Head of caudate nucleus (tissue), 42 donors: ENCODE data around the gene TMEM132D.

ENCODE experiments used
- DNase-seq, 42 donors: peaks; one replicate each; pipeline versions ENCODE4 v3.0.0 to v3.0.0-alpha.2; 2020 to 2021; ENCODE audit warnings: mixed read lengths in 7 of 42
- intact Hi-C: fragments of 100-400 bp; cut with DNase I; formaldehyde crosslinking; loops from one replicate; pipeline ENCODE4 v1.15.0; 2022

The TMEM132D gene

GRCh38 chr12:129532082-129532481, 371.7 kb downstream of the TMEM132D start:
- no peak for DNase-seq
- intact Hi-C loops = no loop called here

- intact Hi-C loops = no loop called here
- DNase-seq = no peak
Measured at GRCh38 chr12:129530984-129531383, 372.8 kb downstream of the TMEM132D start.

- intact Hi-C loops = no loop called here
- no peak for DNase-seq
Measured at GRCh38 chr12:129530517-129530916, 373.3 kb downstream of the TMEM132D start.

DNA sequence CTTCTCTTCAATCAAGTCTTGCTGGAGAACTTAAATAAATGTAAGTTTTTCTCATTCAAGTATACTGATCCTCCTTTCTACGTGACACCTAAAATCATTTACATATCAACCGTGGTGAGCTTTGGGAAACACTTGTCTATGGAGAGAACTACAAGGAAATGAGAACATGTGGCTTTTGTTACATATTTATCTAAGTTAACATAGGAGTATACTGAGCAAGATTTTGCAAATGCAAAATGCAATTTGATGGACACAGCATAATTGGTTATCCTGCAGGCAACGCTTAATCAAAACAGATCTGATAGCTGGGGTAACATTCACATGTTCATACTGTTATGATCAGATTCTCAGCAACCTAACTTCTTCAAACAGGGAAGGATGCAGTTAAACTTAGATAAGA, 376.3 kb downstream of the TMEM132D start:
- DNase-seq = no peak

DNA sequence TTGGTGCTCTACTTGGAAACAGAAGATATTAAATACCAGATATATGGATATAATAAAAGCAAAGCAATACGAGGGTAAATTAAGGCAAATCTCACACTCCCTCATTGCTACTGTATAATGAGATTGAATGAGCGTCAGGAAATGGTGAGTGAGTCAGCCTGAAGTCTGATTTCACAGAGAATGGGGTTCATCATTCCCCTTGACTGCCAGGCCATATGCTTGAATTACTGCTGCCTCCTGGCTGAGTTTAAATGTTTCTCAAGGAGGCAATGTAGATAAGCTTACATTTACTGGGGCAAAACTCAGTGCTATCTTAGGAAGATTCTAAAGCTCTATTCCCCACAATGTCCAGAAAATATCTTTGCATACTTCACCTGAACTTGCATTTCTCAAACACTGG, 380.2 kb downstream of the TMEM132D start:
- intact Hi-C loops = no loop called here
- no peak for DNase-seq

More for the DNA sequence above, 376.3 kb downstream of the TMEM132D start:
- intact Hi-C loops = no loop called here

DNA sequence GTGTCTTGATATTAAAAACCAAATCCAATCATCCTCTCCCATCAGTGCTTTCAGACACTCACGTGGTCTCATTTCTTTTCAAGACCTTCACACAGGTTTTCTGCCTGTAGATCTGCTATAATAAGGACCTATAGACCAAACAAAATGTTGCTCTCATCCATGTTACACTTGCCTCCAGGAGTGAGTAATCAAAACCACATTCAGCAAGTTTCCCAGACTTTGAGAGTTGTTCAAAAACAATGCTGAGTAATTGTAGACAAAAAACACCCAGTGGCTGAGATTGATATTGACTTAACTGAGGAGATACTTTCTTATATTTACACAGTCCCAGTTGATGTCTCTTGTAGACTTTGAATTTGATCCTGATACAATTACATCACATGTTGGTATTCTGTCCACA, 383.1 kb downstream of the TMEM132D start:
- no peak for DNase-seq
- intact Hi-C loops = no loop called here

- intact Hi-C loops = no loop called here
Measured at GRCh38 chr12:129503802-129504201, 400.0 kb downstream of the TMEM132D start.

DNA sequence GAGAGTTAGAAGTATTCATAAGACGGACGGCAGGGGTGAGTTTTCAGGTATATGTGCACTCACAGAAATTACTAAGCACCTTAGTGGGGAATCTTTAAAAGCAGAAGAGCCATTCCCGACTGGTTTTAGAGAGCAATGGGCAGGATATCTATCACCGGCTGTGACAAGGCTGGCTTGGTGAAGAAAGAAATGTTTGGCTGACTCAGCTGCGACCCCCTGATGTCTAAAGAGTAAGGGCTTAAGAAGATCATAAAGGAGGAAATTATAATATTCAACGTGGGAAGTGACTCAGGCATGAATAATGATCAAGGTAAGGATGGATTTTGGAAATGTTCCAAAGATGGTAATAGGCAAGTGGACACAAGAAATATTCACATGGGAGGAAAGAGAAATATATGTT, 407.6 kb downstream of the TMEM132D start:
- no peak for DNase-seq
- intact Hi-C loops = no loop called here

More at GRCh38 chr12:129503802-129504201, 400.0 kb downstream of the TMEM132D start:
- DNase-seq = no peak

- intact Hi-C loops = no loop called here
- DNase-seq = no peak
Measured at GRCh38 chr12:129494766-129495165, 409.1 kb downstream of the TMEM132D start.

DNA sequence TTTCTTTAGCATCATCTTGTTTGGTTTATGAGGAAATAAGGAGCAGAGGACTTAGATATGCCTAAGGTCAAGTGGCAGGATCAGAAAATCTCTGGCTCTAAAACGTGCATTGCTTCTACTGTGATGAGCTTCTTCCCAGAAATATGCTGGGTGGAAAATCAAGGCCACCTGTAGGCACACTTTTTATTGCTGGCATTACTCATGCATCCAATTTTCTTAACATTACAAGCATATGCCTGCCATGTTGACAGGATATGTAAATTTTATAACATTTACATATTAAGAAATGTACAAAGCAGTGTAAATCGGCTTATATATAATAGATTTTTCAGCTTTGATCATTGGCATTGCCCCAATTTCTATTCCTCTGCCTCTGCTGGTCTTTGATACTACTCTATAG, 409.6 kb downstream of the TMEM132D start:
- intact Hi-C loops = no loop called here
- no peak for DNase-seq

- intact Hi-C loops = no loop called here
- DNase-seq = no peak
Measured at GRCh38 chr12:129489100-129489676, 414.6 kb downstream of the TMEM132D start.

DNA sequence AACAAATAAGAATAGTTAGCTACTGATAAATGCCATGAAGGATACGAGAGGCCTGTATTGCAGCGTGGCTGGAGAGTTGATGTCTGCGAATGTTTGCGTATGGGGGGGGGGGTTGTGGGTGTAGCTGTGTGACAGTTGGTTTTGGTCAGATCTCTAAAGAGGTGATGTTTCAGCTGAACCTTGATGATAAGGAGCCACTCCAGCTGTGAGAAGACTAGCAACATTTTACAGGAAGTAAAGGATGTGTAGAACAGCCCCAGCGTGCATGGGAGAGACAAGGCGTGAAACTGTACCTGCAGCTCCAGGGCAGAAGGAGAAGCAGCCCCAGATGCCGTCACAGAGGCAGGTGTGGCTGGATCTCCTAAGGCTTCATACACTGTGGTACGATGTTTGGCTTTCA, 416.9 kb downstream of the TMEM132D start:
- no peak for DNase-seq
- intact Hi-C loops = no loop called here

DNA sequence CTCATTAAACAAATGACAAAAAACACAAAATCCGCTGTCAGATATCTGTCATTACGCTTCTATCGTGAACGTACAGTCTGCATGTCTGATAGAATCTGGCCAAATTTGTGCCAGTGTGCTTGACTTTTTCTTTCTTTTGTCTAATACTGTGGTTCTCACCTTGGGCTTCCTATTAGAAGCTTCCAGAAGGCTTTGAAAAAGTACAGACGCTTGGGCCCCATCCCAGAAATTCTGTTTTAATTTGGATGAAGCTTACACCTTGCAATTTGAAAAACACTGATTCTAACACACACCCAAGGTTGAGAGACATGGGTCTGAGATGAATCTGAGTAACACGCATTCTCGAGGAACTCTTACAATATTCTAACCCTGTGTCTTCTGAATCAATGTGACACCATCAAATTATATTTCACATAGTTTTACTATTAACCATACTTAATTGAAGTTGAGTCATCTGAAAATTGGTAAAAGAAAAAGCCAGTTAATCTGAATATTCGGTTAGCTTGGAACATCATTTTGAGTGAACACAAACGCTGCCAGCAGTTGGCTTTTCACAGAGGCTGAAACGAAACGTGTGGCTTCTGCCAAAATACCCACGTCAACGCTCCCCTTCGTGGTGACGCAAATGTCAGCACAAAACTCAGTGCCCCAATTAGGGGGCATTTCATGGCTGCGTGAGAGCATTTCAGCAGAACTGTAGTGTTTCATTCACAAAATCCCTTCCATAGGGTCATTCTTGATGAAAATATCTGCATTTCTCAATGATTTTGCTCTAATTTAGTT, 420.5 kb downstream of the TMEM132D start:
- intact Hi-C loops = no loop called here
- peak in 17 of 42 donors; percentile 6 to 70 (median 23) for DNase-seq

DNA sequence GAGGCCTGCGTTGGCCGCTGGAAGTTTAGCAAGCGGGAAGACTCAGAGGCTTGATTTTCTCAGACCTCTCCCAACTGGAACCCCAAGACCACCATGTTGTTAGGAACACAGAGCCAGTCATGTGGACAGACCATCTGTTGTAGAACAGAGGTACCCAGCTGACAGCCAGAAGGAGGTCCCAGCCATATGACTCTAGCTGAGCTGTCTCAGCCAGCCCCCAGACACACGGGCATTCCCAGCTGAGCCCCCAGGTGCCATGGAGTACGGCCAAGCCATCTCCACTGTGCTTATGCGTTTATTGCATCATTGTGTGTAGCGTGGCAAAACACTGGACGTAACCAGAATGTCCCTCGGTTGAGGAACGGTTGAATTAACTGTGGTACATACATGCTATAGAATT, 421.9 kb downstream of the TMEM132D start:
- intact Hi-C loops = no loop called here
- no peak for DNase-seq

- intact Hi-C loops = no loop called here
- DNase-seq = no peak
Measured at GRCh38 chr12:129470196-129470595, 433.6 kb downstream of the TMEM132D start.

- intact Hi-C loops = no loop called here
- DNase-seq = no peak
Measured at GRCh38 chr12:129467726-129468125, 436.1 kb downstream of the TMEM132D start.

GRCh38 chr12:129467289-129467688, 436.5 kb downstream of the TMEM132D start:
- no peak for DNase-seq
- intact Hi-C loops = no loop called here

- DNase-seq = no peak
- intact Hi-C loops = no loop called here
Measured at GRCh38 chr12:129466499-129466898, 437.3 kb downstream of the TMEM132D start.

DNA sequence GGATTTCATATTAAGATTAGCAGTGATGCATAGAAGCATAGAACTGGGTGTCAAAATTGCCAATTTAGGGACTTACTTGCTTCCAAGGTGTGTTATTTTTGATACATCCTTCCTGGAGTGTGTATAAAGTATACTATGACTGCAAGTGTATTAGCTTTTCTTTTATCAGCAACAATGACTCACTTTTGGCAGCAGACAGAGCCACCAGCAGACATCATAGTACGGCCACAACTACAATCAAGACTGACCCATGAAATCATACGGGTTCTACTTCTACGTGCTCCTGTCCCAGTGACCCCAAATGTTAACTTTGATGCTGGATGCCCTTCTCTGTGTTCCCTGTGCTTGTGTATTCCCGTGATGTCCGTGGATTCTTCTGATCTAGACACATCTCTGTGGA, 443.9 kb downstream of the TMEM132D start:
- intact Hi-C loops = no loop called here
- no peak for DNase-seq

- intact Hi-C loops = no loop called here
Measured at GRCh38 chr12:129446696-129447095, 457.1 kb downstream of the TMEM132D start.

GRCh38 chr12:129440278-129440677, 463.5 kb downstream of the TMEM132D start:
- intact Hi-C loops = no loop called here

More at GRCh38 chr12:129446696-129447095, 457.1 kb downstream of the TMEM132D start:
- DNase-seq = no peak

More at GRCh38 chr12:129440278-129440677, 463.5 kb downstream of the TMEM132D start:
- DNase-seq = no peak
